IMR-90 (cell line): ENCODE data around the gene TFIP11.

Experiments
- CTCF ChIP-seq: conservative IDR thresholded peaks from 2 replicates; pipeline ENCODE4 v1.5.1; 2012; ENCODE audit warnings: mild to moderate bottlenecking, low read depth, low read length, improper control_type of control experiment
- NFE2L2 ChIP-seq: fragments of 150-350 bp; IDR thresholded peaks from 2 replicates; pipeline ENCODE4 v1.6.1; 2016; ENCODE audit warnings: low read depth, mild to moderate bottlenecking, low read length
- RAD21 ChIP-seq: IDR thresholded peaks from 2 replicates; pipeline ENCODE4 v1.6.1; 2012; ENCODE audit warnings: low read length, improper control_type of control experiment

- TF ChIP-seq NFE2L2 (no peak), RAD21 (no peak), CTCF (no peak)
These were observed 22.7 kb downstream of the TFIP11 start for GRCh38 chr22:26489447-26490036.
